Cardiac muscle cell (in vitro differentiated cells and primary cell): Measurements from ENCODE around the gene S100A4. TPM values are rescaled to one million over a fixed set of nuclear protein-coding genes. Genes with fewer than 3 reads are reported as not detected.

Source experiments
- DNase-seq, 2 donors: peaks; one replicate each; pipeline versions ENCODE4 v3.0.0 to v3.0.0-alpha.2; 2010 to 2017; ENCODE audit warnings: low read depth in 1 of 2, low spot score in 1 of 2
- H3K27ac ChIP-seq: fragments of 200-600 bp; sonication (generic); 2 replicates; pipeline ENCODE4 v1.5.1; 2016
- H3K27me3 ChIP-seq: fragments of 200-600 bp; sonication (generic); 2 replicates; pipeline ENCODE4 v1.6.0; 2016; ENCODE audit warnings: control low read depth
- H3K36me3 ChIP-seq: fragments of 200-600 bp; sonication (generic); 2 replicates; pipeline ENCODE4 v1.5.1; 2016; ENCODE audit warnings: control low read depth
- H3K4me1 ChIP-seq: fragments of 200-600 bp; sonication (generic); 2 replicates; pipeline ENCODE4 v1.8.1; 2017; ENCODE audit warnings: low read depth, mild to moderate bottlenecking, mixed run types
- H3K4me3 ChIP-seq: fragments of 200-600 bp; sonication (generic); 2 replicates; pipeline ENCODE4 v1.5.1; 2016; ENCODE audit warnings: mild to moderate bottlenecking
- H3K9me3 ChIP-seq: fragments of 200-600 bp; sonication (generic); 2 replicates; pipeline ENCODE4 v1.5.1; 2017; ENCODE audit warnings: low read depth, mild to moderate bottlenecking, control low read depth
- polyA plus RNA-seq: library from polyadenylated mRNA; unstranded; fragments of >200 nt; fragmentation: Nextera tagmentation; extraction: Ambion mirVana; gene quantifications from 2 replicates; pipeline ENCODE4 v1.2.1, GENCODE V29; 2016
- total RNA-seq: library from RNA; depleted of rRNA; stranded (reverse); fragments of >200 nt; gene quantifications from 2 replicates; pipeline ENCODE4 v1.2.3, GENCODE V29; 2016
- TF ChIP-seq, protein P1 (sequence below): IDR thresholded peaks from 2 replicates; pipeline ENCODE4 v1.5.1; 2012; ENCODE audit warnings: low read depth, mild to moderate bottlenecking, low read length

The S100A4 gene
- total and polyA plus RNA-seq, 2 experiments from 2014 or later, result 89.4 to 133 TPM

GRCh38 chr1:153553096-153553495, 7.5 kb upstream of the S100A4 start:
- H3K4me3 ChIP-seq, result no peak overlapping the region
- peaks cover 12% of the 10 kb centered on the region for H3K4me1 ChIP-seq
- no peak for DNase-seq
- H3K27me3 ChIP-seq, result no peaks in the 10 kb centered on the region
- TF ChIP-seq, protein P1, sequence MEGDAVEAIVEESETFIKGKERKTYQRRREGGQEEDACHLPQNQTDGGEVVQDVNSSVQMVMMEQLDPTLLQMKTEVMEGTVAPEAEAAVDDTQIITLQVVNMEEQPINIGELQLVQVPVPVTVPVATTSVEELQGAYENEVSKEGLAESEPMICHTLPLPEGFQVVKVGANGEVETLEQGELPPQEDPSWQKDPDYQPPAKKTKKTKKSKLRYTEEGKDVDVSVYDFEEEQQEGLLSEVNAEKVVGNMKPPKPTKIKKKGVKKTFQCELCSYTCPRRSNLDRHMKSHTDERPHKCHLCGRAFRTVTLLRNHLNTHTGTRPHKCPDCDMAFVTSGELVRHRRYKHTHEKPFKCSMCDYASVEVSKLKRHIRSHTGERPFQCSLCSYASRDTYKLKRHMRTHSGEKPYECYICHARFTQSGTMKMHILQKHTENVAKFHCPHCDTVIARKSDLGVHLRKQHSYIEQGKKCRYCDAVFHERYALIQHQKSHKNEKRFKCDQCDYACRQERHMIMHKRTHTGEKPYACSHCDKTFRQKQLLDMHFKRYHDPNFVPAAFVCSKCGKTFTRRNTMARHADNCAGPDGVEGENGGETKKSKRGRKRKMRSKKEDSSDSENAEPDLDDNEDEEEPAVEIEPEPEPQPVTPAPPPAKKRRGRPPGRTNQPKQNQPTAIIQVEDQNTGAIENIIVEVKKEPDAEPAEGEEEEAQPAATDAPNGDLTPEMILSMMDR, result no peak
- no peaks in the 10 kb centered on the region for H3K9me3 ChIP-seq
- no peak overlapping the region for H3K27ac ChIP-seq
- no peaks in the 10 kb centered on the region for H3K36me3 ChIP-seq

- TF ChIP-seq, protein P1, result no peak
- no peaks in the 10 kb centered on the region for H3K36me3 ChIP-seq
- H3K4me3 ChIP-seq, result no peak overlapping the region
- no peak for DNase-seq
- H3K9me3 ChIP-seq, result no peaks in the 10 kb centered on the region
- peaks cover 16% of the 10 kb centered on the region for H3K4me1 ChIP-seq
- no peak overlapping the region for H3K27ac ChIP-seq
- no peaks in the 10 kb centered on the region for H3K27me3 ChIP-seq
Measured at GRCh38 chr1:153552335-153552734, 6.7 kb upstream of the S100A4 start.

GRCh38 chr1:153550827-153551500, 5.4 kb upstream of the S100A4 start:
- Histone ChIP-seq H3K27me3 (no peaks in the 10 kb centered on the region), H3K4me1 (peaks cover 21% of the 10 kb centered on the region), H3K4me3 (no peak overlapping the region), H3K36me3 (no peaks in the 10 kb centered on the region), H3K27ac (no peak overlapping the region), H3K9me3 (no peaks in the 10 kb centered on the region)
- no peak for DNase-seq
- TF ChIP-seq, protein P1, result no peak

DNA sequence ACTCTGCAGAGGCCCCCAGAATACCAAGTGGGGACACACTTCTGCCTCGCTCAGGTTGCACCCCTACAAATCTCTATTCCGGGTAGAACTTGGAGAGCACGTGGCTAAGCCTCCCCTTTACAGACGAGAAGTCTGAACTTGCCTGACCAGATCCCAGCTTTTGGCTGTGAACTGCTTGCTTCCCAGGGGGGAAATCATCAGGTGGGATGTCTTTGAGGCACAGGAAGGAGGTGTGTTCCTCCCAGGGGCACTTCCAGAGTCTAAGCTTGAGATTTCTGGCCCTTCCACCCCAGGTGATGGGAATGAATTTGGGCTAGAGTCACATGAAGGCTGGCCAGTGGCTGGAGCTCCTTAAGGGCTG, 4.8 kb upstream of the S100A4 start:
- Histone ChIP-seq H3K4me3 (no peak overlapping the region), H3K27me3 (no peaks in the 10 kb centered on the region), H3K9me3 (no peaks in the 10 kb centered on the region), H3K4me1 (peaks cover 27% of the 10 kb centered on the region), H3K36me3 (no peaks in the 10 kb centered on the region), H3K27ac (no peak overlapping the region)
- TF ChIP-seq, protein P1, result no peak
- DNase-seq, result no peak

DNA sequence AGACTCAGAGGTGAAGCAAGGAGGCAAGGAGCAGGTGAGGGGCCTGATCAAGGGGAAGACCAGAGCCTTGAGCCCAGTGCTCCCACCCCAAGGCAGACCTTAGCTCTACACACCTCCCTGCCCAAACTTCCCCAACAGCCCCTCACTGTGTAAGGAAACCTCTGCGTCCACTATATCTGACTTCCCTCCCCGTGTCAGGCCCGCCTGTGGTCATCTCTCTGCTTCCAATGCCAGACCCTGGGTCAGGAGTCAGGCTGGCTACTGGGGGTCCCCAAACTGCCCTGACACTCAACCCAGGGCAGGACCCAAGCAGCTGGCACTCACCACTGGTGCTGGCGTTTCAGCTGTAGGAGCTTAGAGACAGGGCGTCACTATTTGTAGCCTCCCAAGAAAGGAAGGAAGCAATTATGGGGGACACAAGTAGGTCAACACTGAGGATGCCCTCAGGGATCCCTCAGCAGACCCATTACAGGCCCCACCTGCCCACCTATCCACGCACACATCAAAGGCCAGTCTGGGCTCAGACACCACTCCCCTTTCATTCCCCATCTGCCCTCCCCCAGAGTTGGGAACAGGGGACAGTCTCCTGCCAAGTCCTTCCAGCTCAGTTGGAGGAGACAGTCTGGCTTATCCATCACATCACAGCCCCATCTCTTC, 4.3 kb upstream of the S100A4 start:
- Histone ChIP-seq H3K36me3 (no peaks in the 10 kb centered on the region), H3K27me3 (no peaks in the 10 kb centered on the region), H3K27ac (no peak overlapping the region), H3K9me3 (no peaks in the 10 kb centered on the region), H3K4me3 (no peak overlapping the region), H3K4me1 (peaks cover 30% of the 10 kb centered on the region)
- DNase-seq, result no peak
- TF ChIP-seq, protein P1, result no peak
